Activated B cell treated with CpG ODN at 0.5 μM for 24 hours (primary cell): ENCODE measurements around the gene PRSS53. TPM values are rescaled to one million over a fixed set of nuclear protein-coding genes. Genes with fewer than 3 reads are reported as not detected.

Experiments used
- ATAC-seq: fragments of 200-7000 bp; cut with Tn5 transposase; one replicate; pipeline ENCODE4 v1.10.0; 2021; ENCODE audit warnings: low read depth, mild to moderate bottlenecking, moderate library complexity
- CTCF ChIA-PET: fragments of 350-600 bp; sonication (Branson Sonifier 250); formaldehyde crosslinking; loops from one replicate; lab custom pipeline; 2021; ENCODE audit warnings: antibody characterized with exemption; lab: Charles Lee
- POLR2A ChIA-PET: fragments of 350-600 bp; sonication (Branson Sonifier 250); formaldehyde crosslinking; loops from one replicate; lab custom pipeline; 2021; ENCODE audit warnings: antibody characterized with exemption; lab: Charles Lee
- DNase-seq: peaks from one replicate; pipeline ENCODE4 v3.0.0; 2022
- H3K27ac Mint-ChIP-seq: one replicate; pipeline ENCODE4 v1.8.0; 2020; ENCODE audit warnings: mixed read lengths
- H3K27me3 Mint-ChIP-seq: one replicate; pipeline ENCODE4 v1.8.0; 2021; ENCODE audit warnings: mixed read lengths
- H3K36me3 Mint-ChIP-seq: one replicate; pipeline ENCODE4 v1.8.0; 2021; ENCODE audit warnings: low read depth, mixed read lengths
- H3K4me1 Mint-ChIP-seq: one replicate; pipeline ENCODE4 v1.8.0; 2021; ENCODE audit warnings: mixed read lengths
- H3K4me3 Mint-ChIP-seq: one replicate; pipeline ENCODE4 v1.8.0; 2020; ENCODE audit warnings: mild to moderate bottlenecking, mixed read lengths
- H3K9me3 Mint-ChIP-seq: one replicate; pipeline ENCODE4 v1.8.0; 2020; ENCODE audit warnings: mixed read lengths
- intact Hi-C: fragments of 100-400 bp; cut with micrococcal nuclease; formaldehyde crosslinking; loops from one replicate; pipeline ENCODE4 v1.15.1; 2024
- total RNA-seq: library from RNA; stranded (reverse); gene quantifications from 2 replicates; pipeline ENCODE4 v1.2.3, GENCODE V29; 2022
- TF ChIP-seq, protein P1 (sequence below): fragments of 200-600 bp; IDR thresholded peaks from one replicate; pipeline ENCODE4 v1.8.0; 2022; ENCODE audit warnings: antibody characterized with exemption, mild to moderate bottlenecking

PRSS53 gene
- total RNA-seq, 1 donor from 2014 or later, result 5.5 TPM

DNA sequence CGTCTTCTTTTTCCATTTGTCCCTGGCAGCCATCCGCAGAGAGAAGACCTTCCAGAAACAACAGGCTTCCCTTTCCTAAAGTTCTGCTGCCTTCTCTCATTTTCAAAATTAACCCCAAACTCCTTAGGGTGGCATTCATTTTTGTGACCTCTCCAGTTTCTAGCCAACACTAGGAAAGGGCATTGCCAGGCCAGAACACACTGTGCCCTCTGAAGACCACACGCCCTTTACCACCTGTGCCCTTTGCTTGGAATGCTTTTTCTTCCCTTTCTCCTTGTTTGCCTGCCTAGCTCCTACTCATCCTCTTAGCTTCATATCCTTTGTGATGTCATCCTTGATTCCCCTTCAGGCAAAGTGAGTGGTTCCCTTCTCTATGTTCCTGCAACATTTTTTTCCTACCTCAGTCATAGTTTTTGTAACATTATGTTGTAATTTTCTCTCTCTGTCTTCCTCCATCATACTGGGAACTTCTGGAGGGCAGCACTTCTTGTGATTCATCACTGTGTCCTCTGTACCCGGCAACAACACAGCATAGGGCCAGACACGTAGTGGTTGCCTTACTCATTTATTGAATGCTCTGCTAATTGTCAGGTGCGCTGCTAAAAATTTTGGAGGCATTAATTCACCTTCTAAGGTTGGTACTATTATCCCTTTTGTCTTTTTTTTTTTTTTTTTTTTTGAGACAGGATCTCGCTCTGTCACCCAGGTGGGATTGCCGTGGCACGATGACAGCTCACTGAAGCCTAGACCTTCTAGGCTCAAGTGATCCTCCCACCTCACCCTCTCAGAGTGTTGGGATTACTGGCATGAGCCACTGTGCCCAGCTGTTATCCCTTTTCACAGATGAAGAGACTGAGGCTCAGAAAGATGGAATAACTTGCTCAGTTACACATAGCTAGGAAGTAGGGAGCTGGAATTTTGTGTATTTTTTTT lies 29.7 kb upstream of the PRSS53 start:
- DNase-seq (no peak), ATAC-seq (no peak)
- TF ChIP-seq, protein P1, sequence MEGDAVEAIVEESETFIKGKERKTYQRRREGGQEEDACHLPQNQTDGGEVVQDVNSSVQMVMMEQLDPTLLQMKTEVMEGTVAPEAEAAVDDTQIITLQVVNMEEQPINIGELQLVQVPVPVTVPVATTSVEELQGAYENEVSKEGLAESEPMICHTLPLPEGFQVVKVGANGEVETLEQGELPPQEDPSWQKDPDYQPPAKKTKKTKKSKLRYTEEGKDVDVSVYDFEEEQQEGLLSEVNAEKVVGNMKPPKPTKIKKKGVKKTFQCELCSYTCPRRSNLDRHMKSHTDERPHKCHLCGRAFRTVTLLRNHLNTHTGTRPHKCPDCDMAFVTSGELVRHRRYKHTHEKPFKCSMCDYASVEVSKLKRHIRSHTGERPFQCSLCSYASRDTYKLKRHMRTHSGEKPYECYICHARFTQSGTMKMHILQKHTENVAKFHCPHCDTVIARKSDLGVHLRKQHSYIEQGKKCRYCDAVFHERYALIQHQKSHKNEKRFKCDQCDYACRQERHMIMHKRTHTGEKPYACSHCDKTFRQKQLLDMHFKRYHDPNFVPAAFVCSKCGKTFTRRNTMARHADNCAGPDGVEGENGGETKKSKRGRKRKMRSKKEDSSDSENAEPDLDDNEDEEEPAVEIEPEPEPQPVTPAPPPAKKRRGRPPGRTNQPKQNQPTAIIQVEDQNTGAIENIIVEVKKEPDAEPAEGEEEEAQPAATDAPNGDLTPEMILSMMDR, result no peak
- intact Hi-C loops, result loop anchor here (5.0 to 10.0 kb wide), 3 partner anchors 59 to 216 kb away; partner anchors contain the start of gene SETD1A
- Mint-ChIP-seq H3K27me3 (no peaks in the 10 kb centered on the region), H3K27ac (peak overlapping the region; percentile 85), H3K9me3 (no peaks in the 10 kb centered on the region), H3K4me3 (peak overlapping the region; percentile 85), H3K36me3 (peaks cover 49% of the 10 kb centered on the region), H3K4me1 (peaks cover 22% of the 10 kb centered on the region)
- ChIA-PET POLR2A (interaction anchor here (0.6 to 4.0 kb wide), 33 partner anchors 9 to 759 kb away, joined by 3 to 98 read pairs (median 5); partner anchors contain the start of genes ARMC5, BCKDK, FBRS and FUS), CTCF (interaction anchor here (1.0 to 1.4 kb wide), 2 partner anchors 24 to 134 kb away, joined by 3 to 7 read pairs; partner anchors contain the start of gene HSD3B7)

DNA sequence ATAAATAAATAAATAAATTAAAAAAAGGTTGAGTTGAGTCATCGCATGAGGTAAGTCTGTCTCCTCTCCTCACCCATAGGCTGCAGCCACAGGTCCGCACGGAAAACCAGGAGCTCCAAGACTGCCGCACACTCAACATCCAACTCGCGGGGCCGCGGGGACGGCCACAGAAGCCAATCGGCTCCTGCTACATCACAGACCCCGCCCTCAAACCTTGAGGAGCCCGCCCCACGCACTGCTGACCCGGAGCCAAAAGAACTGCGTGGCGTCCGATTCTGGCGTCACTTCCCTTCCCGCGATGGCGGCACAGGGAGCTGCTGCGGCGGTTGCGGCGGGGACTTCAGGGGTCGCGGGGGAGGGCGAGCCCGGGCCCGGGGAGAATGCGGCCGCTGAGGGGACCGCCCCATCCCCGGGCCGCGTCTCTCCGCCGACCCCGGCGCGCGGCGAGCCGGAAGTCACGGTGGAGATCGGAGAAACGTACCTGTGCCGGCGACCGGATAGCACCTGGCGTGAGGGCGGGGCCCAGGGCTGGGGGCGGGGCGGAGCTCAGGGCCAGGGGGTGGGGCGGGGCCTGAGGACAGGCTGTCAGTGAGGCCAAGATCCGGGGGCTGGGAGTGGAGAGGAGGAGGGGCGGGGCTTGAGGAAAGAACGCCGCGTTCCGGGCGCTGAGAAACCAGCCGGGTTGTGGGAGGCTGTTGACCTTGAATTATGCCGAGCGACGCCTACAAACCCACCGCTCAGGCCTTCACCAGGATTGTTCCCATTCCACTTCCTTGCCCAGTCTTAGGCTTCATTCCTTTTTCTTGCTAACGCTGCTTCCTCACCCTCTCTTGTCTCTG lies 28.9 kb upstream of the PRSS53 start, which contains the start of gene KAT8:
KAT8 (plus strand) TSS at position 281 of the 839 bp plus-strand sequence; CDS start at position 299, 18 bp downstream.
- intact Hi-C loops, result loop anchor here (1.0 to 10.0 kb wide), 9 partner anchors 23 to 341 kb away; partner anchors contain the start of genes ARMC5, FBXL19, SETD1A and STX4
- TF ChIP-seq, protein P1, result no peak
- Mint-ChIP-seq H3K27ac (peak within 1 kb of the TSS; percentile 85), H3K27me3 (no peaks in the 10 kb centered on the region), H3K4me3 (peak within 1 kb of the TSS; percentile 85), H3K36me3 (peaks cover 47% of the 10 kb centered on the region), H3K9me3 (no peaks in the 10 kb centered on the region), H3K4me1 (peaks cover 22% of the 10 kb centered on the region)
- CTCF ChIA-PET, result interaction anchor here (0.8 to 1.4 kb wide), 4 partner anchors 25 to 751 kb away, joined by 3 to 7 read pairs (median 3); partner anchors contain the start of gene HSD3B7
- POLR2A ChIA-PET, result interaction anchor here (0.6 to 4.0 kb wide), 45 partner anchors 9 to 760 kb away, joined by 3 to 98 read pairs (median 5); partner anchors contain the start of genes ARMC5, BCKDK, FBRS and FUS
- peak; percentile 94 for ATAC-seq
- peak; percentile 92 for DNase-seq

DNA sequence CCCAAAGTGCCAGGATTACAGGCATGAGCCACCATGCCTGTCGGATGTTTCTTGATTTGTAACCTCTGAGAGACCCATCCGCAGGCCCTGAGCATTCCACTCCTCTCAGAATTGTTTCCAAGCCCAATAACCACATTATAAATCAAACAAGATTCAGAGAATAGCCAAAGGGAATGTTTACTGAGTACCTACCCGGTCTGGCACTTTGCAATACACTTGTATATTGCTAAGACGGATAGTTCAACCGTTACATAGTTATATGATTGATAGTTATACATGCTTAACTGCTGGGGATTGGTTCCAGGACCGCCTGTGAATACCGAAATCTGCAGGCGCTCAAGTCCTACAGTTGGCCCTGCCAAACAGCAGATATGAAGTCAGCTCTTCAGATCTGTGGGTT lies 25.7 kb upstream of the PRSS53 start:
- no peak for ATAC-seq
- Mint-ChIP-seq H3K4me3 (no peak overlapping the region), H3K9me3 (no peaks in the 10 kb centered on the region), H3K27me3 (no peaks in the 10 kb centered on the region), H3K4me1 (peaks cover 25% of the 10 kb centered on the region), H3K27ac (no peak overlapping the region), H3K36me3 (peaks cover 47% of the 10 kb centered on the region)
- CTCF ChIA-PET, result no interaction called here
- DNase-seq, result no peak
- TF ChIP-seq, protein P1, result no peak
- POLR2A ChIA-PET, result interaction anchor here (0.7 kb wide), 1 partner anchor 82 kb away, joined by 5 read pairs; no protein-coding TSS in a partner anchor
- intact Hi-C loops, result loop anchor here (10.0 kb wide), 1 partner anchor 220 kb away; no protein-coding TSS in a partner anchor

DNA sequence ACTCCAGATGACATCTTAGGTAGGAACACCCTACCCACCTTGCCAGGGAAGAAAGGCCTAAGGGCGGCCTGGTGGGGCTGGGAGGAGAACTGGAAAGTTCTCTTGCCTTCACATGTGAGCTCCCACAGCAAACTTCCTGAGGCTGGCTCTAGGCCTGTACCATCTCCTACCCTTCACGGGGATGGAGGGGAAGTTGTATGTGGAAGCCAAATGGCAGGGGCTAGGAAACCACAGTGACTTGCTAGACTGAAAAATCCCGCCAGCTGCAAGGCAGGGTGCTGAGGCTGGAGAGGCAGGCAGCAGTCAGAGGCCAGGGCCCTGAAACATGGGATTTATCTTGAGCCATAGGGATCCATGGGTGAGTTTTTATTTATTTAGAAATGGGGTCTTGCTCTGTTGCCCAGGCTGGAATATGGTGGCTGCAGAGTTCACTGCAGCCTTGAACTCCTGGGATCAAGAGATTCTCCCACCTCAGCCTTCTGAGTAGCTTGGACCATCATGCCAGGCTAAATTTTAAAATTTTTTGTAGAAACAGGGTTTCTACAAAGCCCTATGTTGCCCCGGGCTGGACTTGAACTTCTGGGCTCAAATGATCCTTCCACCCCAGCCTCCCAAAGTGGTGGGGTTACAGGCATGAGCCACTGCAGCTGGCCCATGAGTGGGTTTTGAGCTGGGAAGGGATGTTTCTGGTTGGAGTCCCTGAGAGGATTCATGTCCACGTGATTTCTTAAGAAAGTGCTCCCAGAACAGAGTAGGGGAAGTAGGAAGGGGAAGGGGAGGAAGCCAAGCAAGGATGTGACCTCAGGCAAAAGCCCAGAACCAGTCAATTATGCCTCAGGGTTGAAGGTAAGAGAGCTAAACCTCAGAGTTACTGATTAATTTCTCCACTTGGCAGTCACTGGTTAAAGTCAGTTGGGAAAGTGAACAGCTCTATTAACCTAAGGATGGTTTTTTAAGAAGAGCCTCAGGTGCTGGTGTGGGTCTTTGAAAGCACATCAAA lies 24.7 kb upstream of the PRSS53 start:
- no peak for ATAC-seq
- POLR2A ChIA-PET, result interaction anchor here (0.6 kb wide), 1 partner anchor 10 kb away, joined by 3 read pairs; no protein-coding TSS in a partner anchor
- Mint-ChIP-seq H3K4me3 (no peak overlapping the region), H3K27ac (no peak overlapping the region), H3K4me1 (peaks cover 23% of the 10 kb centered on the region), H3K9me3 (no peaks in the 10 kb centered on the region), H3K27me3 (no peaks in the 10 kb centered on the region), H3K36me3 (peaks cover 38% of the 10 kb centered on the region)
- CTCF ChIA-PET, result no interaction called here
- intact Hi-C loops, result loop anchor here (10.0 kb wide), 1 partner anchor 221 kb away; no protein-coding TSS in a partner anchor
- no peak for DNase-seq
- TF ChIP-seq, protein P1, result no peak
